ENCODE results near the gene APPL1. TPM values are rescaled to one million over a fixed set of nuclear protein-coding genes. Genes with fewer than 3 reads are reported as not detected.
A peak's percentile ranks its signal among the peaks of the same experiment; 100 is the strongest.

Gene APPL1
- total and polyA plus RNA-seq, 2 of the 13 experiments (the other 11 are each of a cell fraction or from before 2014, with no cell fraction given) = 14.3 to 29.0 TPM

DNA sequence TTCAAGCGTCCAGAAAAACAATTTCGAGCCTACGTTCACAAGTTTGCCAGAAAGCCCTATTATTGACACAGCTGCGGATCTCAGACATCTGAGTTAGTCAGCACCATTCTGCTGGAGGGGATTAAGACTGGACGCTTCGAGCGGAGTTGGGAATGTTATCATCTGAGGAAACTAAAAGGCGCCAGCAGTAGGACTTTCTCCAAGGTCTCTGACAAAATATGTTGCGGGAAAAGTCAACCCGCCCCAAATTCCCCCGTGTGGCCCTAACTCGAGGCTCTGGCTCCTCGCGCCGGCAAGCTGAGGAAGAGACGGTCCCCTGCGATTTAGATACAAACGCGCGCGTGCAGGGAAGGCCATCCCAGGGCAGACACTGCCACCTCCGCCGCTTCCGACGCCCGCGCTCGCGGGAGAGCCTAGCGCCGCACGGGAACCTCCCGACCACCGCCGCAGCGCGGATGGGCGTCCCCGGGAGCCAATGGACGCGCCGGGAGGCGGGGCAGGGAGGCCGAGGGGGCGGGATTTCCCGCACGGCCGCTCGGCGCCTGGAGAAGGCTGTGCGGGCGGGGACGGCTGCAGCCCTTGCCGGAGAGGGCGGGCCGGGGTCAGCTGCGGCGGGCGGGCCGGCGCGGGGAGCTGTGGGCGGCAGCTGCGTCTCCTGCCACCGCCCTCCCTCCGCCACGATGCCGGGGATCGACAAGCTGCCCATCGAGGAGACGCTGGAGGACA, at the start of gene APPL1 (continued):
- TF ChIP-seq RFXANK (CRISPR knock-in tag; IDR thresholded peaks at IDR 0.05) (no peak), ZBTB33 (CRISPR knock-in tag; IDR thresholded peaks at IDR 0.05) (no peak), ZNF33B (CRISPR knock-in tag; IDR thresholded peaks at IDR 0.05) (0 out of 2 replicates have a peak, but pooled peaks have one; percentile 49), FOXP1 (IDR thresholded peaks at IDR 0.05) (no peak), FOXP1 (CRISPR knock-in tag; IDR thresholded peaks at IDR 0.05) (no peak), ZNF367 (CRISPR knock-in tag; IDR thresholded peaks at IDR 0.05; ENCODE audit: borderline replicate concordance) (peak; percentile 12; the same call in 1 of the 2 replicates), THYN1 (CRISPR knock-in tag; IDR thresholded peaks at IDR 0.05; ENCODE audit: borderline replicate concordance, low read depth) (no peak), FOSL2 (CRISPR knock-in tag; IDR thresholded peaks at IDR 0.05) (no peak; the same call in 1 of the 2 replicates), BCL6 (CRISPR knock-in tag; IDR thresholded peaks at IDR 0.05) (0 out of 2 replicates have a peak, but pooled peaks have one; percentile 15), RFX1 (IDR thresholded peaks at IDR 0.05) (no peak), SRSF1 (optimal IDR thresholded peaks at IDR 0.05; ENCODE audit: low read depth, low read length) (no peak), ZNF773 (CRISPR knock-in tag; IDR thresholded peaks at IDR 0.05; ENCODE audit: borderline replicate concordance) (no peak), PTBP1 (IDR thresholded peaks at IDR 0.05; ENCODE audit: low read depth, low read length, poor library complexity, severe bottlenecking) (no peak), EHMT2 (IDR thresholded peaks at IDR 0.05; ENCODE audit: borderline replicate concordance, low read depth, low read length) (no peak), ELF1 (CRISPR knock-in tag; IDR thresholded peaks at IDR 0.05) (peak; percentile 30; the same call in 1 of the 2 replicates), ATF1 (CRISPR knock-in tag; IDR thresholded peaks at IDR 0.05) (no peak), ZBTB46 (CRISPR knock-in tag; IDR thresholded peaks at IDR 0.05; ENCODE audit: borderline replicate concordance) (no peak), ZNF615 (CRISPR knock-in tag; IDR thresholded peaks at IDR 0.05; ENCODE audit: borderline replicate concordance) (no peak), RAD21 (CRISPR knock-in tag; IDR thresholded peaks at IDR 0.05) (no peak), TCF7 (IDR thresholded peaks at IDR 0.05; ENCODE audit: low read depth) (no peak)
- TF ChIP-seq, protein P1, sequence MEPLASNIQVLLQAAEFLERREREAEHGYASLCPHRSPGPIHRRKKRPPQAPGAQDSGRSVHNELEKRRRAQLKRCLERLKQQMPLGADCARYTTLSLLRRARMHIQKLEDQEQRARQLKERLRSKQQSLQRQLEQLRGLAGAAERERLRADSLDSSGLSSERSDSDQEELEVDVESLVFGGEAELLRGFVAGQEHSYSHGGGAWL (CRISPR knock-in tag; IDR thresholded peaks at IDR 0.05) = peak; percentile 89; the same call in 1 of the 2 replicates
- TF ChIP-seq, protein P2, sequence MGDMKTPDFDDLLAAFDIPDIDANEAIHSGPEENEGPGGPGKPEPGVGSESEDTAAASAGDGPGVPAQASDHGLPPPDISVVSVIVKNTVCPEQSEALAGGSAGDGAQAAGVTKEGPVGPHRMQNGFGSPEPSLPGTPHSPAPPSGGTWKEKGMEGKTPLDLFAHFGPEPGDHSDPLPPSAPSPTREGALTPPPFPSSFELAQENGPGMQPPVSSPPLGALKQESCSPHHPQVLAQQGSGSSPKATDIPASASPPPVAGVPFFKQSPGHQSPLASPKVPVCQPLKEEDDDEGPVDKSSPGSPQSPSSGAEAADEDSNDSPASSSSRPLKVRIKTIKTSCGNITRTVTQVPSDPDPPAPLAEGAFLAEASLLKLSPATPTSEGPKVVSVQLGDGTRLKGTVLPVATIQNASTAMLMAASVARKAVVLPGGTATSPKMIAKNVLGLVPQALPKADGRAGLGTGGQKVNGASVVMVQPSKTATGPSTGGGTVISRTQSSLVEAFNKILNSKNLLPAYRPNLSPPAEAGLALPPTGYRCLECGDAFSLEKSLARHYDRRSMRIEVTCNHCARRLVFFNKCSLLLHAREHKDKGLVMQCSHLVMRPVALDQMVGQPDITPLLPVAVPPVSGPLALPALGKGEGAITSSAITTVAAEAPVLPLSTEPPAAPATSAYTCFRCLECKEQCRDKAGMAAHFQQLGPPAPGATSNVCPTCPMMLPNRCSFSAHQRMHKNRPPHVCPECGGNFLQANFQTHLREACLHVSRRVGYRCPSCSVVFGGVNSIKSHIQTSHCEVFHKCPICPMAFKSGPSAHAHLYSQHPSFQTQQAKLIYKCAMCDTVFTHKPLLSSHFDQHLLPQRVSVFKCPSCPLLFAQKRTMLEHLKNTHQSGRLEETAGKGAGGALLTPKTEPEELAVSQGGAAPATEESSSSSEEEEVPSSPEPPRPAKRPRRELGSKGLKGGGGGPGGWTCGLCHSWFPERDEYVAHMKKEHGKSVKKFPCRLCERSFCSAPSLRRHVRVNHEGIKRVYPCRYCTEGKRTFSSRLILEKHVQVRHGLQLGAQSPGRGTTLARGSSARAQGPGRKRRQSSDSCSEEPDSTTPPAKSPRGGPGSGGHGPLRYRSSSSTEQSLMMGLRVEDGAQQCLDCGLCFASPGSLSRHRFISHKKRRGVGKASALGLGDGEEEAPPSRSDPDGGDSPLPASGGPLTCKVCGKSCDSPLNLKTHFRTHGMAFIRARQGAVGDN (CRISPR knock-in tag; IDR thresholded peaks at IDR 0.05) = peak; percentile 98
- TF ChIP-seq, protein P3, sequence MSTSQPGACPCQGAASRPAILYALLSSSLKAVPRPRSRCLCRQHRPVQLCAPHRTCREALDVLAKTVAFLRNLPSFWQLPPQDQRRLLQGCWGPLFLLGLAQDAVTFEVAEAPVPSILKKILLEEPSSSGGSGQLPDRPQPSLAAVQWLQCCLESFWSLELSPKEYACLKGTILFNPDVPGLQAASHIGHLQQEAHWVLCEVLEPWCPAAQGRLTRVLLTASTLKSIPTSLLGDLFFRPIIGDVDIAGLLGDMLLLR (CRISPR knock-in tag; IDR thresholded peaks at IDR 0.05) = no peak

Measured in HepG2 (cell line).